HepG2 (cell line): ENCODE data around the gene UBAC2.

Experiments
- CAMTA2 ChIP-seq: sonication (generic); formaldehyde crosslinking; IDR thresholded peaks from 2 replicates; pipeline ENCODE4 v1.4.0; 2020; ENCODE audit warnings: mild to moderate bottlenecking, missing genetic modification reagents, borderline replicate concordance
- CREM ChIP-seq, 2 experiments: sonication (generic) in 1 of 2; formaldehyde crosslinking in 1 of 2; IDR thresholded peaks; 2 replicates each; pipeline versions ENCODE4 v1.4.0 to v1.6.1; 2016 to 2020; ENCODE audit warnings: antibody characterized with exemption in 1 of 2, mild to moderate bottlenecking in 1 of 2, missing genetic modification reagents in 1 of 2
- EZH2 ChIP-seq: conservative IDR thresholded peaks from 2 replicates; pipeline ENCODE4 v1.6.1; 2012; ENCODE audit warnings: mild to moderate bottlenecking, low read depth, low read length, moderate library complexity
- TAF15 ChIP-seq: fragments of 200-400 bp; formaldehyde crosslinking; IDR thresholded peaks from one replicate; pipeline ENCODE4 v1.6.1; 2018; ENCODE audit warnings: mild to moderate bottlenecking, low read depth, low read length; ENCODE audit not compliant: poor library complexity, severe bottlenecking
- ZNF713 ChIP-seq: sonication (generic); formaldehyde crosslinking; IDR thresholded peaks from 2 replicates; pipeline ENCODE4 v1.4.0; 2020; ENCODE audit warnings: mild to moderate bottlenecking, missing genetic modification reagents
- ZSCAN20 ChIP-seq: sonication (generic); formaldehyde crosslinking; IDR thresholded peaks from 2 replicates; pipeline ENCODE4 v1.4.0; 2020; ENCODE audit warnings: missing genetic modification reagents, mild to moderate bottlenecking, borderline replicate concordance
- TF ChIP-seq, protein P1 (sequence below): IDR thresholded peaks from 2 replicates; pipeline ENCODE4 v1.6.1; 2012; ENCODE audit warnings: inconsistent platforms
- TF ChIP-seq, protein P2 (sequence below): IDR thresholded peaks from 2 replicates; pipeline ENCODE4 v1.6.1; 2012; ENCODE audit warnings: low read length, improper control_type of control experiment
- TF ChIP-seq, protein P3 (sequence below): sonication (generic); formaldehyde crosslinking; IDR thresholded peaks from 2 replicates; pipeline ENCODE4 v1.5.0; 2020; ENCODE audit warnings: mild to moderate bottlenecking, missing genetic modification reagents, moderate library complexity

DNA sequence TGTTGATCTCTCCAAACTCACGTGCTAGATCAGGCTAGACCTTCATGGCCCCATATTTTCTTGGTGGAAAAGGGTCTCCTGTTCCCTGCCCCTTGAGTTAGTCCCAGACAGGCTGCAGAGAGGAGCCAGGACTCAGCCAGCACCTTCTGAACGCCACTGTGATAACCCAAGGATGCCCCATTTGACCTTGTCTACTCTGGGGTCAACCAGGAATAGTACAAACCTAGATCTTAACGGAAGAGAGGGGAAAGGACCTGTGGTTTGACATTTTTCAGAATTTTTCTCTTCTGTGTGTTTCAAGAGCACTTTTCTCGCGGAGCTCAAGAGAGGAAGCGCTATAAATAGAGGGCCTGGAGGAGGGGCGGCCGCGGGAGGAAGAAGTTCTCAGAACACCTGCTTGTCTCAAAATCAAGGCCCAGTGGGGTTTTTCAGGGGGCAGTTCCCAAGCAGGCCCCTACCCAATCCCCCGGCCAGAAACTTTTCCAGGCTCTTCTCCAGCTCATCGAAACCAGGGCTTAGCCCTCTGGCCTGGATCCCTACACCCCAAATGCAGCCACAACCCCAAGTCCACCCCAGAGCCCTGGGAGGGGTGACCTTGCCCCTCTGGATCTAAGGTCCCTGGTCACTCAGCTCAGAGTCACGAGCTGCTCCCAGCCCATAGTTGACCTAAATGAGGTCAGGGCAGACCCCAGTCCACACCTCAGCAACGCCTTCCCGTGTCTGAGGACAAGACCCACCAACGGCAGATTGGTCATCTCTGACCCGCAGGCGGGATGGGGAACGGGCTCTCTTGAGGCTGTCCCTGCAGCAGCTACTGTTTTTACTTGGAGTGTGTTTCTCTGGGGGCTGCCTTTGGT is 225.1 kb downstream of the UBAC2 start:
- TF ChIP-seq, protein P1, sequence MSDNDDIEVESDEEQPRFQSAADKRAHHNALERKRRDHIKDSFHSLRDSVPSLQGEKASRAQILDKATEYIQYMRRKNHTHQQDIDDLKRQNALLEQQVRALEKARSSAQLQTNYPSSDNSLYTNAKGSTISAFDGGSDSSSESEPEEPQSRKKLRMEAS, result no peak
- no peak for TF ChIP-seq TAF15
- TF ChIP-seq ZSCAN20 (CRISPR knock-in tag), result no peak
- TF ChIP-seq, protein P2, sequence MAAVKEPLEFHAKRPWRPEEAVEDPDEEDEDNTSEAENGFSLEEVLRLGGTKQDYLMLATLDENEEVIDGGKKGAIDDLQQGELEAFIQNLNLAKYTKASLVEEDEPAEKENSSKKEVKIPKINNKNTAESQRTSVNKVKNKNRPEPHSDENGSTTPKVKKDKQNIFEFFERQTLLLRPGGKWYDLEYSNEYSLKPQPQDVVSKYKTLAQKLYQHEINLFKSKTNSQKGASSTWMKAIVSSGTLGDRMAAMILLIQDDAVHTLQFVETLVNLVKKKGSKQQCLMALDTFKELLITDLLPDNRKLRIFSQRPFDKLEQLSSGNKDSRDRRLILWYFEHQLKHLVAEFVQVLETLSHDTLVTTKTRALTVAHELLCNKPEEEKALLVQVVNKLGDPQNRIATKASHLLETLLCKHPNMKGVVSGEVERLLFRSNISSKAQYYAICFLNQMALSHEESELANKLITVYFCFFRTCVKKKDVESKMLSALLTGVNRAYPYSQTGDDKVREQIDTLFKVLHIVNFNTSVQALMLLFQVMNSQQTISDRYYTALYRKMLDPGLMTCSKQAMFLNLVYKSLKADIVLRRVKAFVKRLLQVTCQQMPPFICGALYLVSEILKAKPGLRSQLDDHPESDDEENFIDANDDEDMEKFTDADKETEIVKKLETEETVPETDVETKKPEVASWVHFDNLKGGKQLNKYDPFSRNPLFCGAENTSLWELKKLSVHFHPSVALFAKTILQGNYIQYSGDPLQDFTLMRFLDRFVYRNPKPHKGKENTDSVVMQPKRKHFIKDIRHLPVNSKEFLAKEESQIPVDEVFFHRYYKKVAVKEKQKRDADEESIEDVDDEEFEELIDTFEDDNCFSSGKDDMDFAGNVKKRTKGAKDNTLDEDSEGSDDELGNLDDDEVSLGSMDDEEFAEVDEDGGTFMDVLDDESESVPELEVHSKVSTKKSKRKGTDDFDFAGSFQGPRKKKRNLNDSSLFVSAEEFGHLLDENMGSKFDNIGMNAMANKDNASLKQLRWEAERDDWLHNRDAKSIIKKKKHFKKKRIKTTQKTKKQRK, result no peak
- TF ChIP-seq ZNF713 (CRISPR knock-in tag), result no peak
- no peak for TF ChIP-seq CAMTA2 (CRISPR knock-in tag)
- TF ChIP-seq EZH2, result no peak
- TF ChIP-seq, protein P3, sequence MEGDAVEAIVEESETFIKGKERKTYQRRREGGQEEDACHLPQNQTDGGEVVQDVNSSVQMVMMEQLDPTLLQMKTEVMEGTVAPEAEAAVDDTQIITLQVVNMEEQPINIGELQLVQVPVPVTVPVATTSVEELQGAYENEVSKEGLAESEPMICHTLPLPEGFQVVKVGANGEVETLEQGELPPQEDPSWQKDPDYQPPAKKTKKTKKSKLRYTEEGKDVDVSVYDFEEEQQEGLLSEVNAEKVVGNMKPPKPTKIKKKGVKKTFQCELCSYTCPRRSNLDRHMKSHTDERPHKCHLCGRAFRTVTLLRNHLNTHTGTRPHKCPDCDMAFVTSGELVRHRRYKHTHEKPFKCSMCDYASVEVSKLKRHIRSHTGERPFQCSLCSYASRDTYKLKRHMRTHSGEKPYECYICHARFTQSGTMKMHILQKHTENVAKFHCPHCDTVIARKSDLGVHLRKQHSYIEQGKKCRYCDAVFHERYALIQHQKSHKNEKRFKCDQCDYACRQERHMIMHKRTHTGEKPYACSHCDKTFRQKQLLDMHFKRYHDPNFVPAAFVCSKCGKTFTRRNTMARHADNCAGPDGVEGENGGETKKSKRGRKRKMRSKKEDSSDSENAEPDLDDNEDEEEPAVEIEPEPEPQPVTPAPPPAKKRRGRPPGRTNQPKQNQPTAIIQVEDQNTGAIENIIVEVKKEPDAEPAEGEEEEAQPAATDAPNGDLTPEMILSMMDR, result no peak
- no peak for TF ChIP-seq CREM (IDR thresholded peaks at IDR 0.05)
- no peak for TF ChIP-seq CREM (CRISPR knock-in tag; IDR thresholded peaks at IDR 0.05)
